Effector CD8-positive, alpha-beta T cell (primary cell): ENCODE data around the gene RCN2.

ENCODE experiments used
- DNase-seq: peaks from one replicate; lab custom pipeline; 2025; lab: John Stamatoyannopoulos, UW

RCN2 gene

DNA sequence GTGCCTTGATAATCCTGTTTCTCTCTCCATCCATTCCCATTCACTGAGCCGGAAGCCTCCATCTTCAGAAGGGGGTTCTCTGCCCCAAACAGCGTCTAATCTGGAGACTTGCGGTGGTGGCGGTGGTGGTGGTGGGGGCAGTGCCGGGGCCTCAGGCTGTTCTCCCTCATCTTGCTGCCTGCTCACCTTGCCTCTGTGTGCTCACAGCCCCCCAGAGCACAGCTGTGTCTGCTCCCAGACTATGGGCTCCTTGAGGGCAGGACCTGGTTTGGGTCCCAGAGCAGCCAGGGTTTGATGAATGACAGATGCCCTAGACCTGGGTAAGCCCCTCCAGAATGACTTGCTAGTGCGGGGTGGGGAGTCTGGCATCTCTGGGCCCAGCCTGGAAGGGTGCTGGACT, 62.9 kb downstream of the RCN2 start:
- no peak for DNase-seq

DNA sequence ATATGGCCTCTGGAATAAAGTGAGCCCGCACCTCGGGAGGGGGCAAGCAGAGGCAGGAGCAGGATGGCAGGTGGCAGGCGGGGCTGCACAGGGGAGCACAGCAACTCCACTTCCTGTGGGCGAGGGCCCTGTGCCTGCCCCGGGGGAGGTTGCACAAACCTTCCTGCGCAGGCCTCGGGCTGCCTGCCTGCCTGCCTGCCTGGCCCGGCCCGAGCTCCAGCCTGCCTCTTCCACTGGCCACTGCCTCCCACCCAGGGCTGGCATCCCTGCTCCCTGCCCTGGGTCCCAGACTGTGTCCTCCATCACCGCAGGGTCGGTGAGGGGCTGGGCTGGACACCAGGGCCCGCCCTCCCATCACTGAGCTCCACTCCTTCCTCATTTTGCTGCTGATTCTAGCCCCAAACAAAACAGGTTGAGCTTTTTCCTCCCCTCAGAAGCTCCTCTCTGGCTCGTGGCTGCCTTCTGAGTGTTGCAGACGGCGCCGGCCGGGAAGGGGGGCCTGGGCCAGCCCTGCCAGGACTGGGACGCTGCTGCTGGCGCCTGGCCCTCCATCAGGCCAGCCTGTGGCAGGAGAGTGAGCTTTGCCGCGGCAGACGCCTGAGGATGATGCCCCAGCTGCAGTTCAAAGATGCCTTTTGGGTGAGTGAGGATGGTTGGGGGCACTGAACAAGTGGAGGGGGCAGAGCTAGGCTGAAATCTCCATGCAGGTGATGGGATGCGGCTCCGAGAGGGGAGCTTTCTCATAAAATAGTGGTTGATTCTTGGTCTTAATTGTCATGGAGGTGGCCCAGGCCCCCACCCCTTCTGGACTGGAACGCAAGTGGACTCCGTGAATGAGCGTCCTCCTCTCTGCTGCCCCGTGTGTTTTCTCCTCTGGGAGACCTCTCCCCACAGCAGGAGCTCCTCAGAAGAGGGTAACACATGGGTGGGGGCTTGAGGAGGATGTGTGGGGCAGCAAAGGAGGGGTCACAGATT, 63.7 kb downstream of the RCN2 start, which contains the start of gene PSTPIP1:
TSS of gene PSTPIP1 (plus strand) at position 156 of the 975 bp plus-strand sequence. CDS start at position 604, 448 bp downstream.
- peak; percentile 23 for DNase-seq

DNA sequence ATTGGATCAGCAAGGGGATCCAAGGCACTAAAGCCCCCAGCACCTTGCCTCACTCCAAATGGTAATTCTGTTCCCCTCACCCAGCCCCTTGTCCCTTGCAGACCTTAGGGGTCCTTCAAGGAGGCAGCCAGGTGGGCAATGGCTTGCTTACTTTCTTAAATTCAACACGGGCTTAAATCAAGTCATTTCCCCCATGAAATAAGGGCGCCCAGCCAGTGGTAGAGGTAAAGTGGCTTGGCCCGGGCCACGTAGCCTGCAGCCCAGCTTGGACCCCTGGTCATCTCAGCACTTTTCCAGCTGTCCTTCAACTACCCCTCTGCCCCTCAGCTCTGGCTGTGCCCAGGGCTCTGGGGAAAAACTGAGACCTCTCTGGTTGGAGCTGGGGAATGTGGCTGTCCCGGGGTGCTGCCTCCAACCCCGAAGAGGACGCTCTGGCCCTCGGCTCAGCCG, 64.6 kb downstream of the RCN2 start:
- DNase-seq: no peak

DNA sequence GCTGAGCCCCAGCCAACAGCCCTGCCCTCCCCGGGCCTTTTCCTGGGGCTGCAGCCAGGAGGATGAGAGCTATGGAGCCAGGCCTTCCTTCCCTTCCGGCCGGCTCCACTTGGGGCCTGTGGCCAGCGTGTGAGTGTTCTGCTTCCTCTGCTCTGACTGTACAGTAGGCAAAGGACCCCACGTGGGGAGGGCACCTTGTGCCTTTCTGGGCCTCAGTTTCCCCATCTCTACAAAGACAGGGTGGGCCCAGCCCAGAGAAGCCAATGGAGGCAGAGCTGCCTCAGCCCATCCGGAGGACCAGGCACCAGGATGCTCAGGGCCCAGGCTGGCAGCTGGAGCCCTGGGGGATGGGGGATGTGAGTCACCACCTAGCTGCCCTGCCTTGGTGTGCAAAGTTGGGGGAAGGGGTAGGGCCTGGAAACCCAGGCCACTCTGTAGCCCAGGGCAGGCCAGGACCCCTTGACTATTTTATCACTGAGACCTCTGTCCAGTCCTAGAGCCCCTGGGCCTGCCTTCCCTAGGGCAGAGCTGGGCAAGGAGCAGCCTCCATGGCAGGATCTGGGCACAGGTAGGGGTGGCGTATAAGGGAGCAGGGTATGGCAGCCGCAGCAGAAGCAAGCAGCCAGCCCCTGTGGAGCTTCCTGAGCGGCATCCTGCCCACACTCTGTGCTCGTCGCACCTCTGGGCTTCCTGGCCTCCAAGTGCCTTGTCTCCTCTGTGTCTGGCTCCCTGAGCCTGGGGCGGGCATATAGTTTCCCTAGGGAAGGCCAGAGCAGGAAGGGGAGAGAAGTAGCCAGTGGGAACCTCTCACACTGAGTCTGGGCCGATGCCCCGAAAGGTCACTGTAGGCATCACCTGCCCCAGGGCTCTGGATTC, 65.2 kb downstream of the RCN2 start:
- DNase-seq: no peak

DNA sequence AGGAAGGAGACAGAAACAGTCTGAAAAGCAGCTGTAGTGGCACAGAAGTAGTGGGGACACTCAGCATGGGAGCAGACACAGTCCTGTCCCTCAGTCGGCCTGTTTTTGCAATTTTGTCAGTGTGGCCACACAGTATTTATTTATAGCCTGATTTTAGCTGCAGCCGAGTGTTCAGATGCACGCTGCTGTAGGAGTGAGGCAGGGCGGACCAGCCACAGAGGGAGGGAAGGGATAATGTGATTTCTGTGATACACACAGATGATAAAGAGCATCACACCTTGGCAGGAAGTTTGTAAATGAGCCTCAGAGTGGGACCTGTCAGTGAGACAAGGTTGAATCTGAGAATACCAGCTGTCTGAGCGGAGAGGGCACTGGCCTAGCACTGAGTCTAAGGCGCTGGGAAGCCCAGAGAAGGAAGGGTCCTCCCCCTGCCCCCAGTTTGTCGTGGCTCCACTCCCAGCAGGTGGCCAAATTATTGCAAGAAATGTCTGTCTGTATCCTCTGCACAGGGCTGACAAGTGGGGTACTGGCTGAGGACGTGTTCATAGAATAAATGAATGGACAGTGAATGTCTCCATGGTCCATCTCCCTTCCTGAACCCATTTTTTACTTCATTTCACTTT, 67.2 kb downstream of the RCN2 start:
- no peak for DNase-seq

DNA sequence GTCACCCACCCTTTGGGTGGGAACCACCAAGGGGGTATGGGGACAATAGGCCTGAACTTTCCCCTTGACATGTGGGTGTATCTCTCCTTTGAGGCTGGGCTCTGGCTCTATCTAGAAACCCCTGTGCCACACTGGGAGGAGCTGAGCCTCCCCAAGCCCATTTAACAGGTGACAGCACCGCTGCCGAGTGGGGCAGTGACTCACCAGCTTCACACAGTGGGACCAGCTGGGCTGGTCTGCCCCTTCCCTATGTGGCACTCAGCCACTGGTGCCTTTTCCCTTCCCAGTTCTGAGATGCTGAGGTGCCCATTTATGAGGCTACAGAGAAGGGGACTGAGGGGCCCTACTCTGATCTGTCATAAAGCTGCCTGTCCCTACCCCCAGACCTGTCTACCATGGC, 68.4 kb downstream of the RCN2 start:
- no peak for DNase-seq

DNA sequence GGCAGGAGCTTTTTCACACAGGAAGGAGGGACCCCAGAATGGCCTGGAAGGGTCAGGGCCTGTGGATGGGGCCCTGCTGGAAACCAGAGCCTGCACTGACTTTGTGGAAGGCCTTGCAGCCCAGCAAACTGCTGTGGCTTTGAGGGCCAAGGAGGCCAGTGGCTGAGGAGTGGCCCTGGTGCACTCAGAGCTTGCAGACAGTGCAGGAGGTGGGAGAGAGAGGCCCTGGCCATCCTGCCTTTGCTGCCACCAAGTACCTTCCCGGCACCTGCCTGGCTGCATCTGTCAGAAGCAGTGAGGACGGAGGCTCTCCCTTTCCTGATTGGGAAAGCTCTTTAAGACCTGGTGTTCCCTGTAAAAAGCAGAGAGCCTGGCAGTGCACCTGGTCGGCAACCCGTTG, 69.8 kb downstream of the RCN2 start:
- DNase-seq: no peak

DNA sequence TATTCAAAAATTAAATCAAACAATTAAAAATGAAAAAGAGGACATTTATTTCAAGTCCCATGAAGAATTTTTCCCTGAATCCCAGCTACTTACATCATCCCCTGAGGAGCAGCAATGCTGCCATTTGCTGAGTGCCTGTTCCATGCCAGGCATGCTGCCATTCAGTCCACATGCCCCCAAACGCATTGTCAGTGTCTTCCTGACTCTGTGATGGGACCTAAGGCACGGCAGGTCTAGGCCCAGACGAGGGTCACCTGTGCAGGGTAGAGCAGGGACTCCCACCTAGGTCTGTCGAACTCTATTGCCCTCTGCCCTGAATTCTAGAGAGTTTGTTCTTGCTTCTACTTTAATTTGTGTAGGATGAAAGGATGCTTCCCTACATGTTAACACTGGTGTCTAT, 70.4 kb downstream of the RCN2 start:
- DNase-seq: no peak

DNA sequence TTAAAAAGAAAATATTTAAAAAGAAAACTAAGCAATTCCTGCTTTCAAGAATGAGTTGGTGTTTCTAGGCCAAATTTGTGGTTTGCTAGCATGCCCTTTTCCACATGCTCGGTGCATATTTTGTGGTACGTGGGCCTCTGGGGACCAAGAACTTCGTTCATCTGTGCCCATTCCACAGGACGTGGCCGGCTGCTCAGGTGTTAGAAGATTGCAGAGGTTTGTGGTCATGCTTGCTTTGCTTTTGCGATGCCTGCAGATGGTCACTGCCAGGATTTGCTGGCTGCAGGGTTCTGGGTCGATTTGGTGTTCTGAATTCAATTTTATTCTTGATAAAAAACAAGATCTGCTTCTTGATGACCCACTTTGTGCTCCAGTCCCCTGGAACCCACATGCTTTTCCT, 70.9 kb downstream of the RCN2 start:
- DNase-seq: no peak

DNA sequence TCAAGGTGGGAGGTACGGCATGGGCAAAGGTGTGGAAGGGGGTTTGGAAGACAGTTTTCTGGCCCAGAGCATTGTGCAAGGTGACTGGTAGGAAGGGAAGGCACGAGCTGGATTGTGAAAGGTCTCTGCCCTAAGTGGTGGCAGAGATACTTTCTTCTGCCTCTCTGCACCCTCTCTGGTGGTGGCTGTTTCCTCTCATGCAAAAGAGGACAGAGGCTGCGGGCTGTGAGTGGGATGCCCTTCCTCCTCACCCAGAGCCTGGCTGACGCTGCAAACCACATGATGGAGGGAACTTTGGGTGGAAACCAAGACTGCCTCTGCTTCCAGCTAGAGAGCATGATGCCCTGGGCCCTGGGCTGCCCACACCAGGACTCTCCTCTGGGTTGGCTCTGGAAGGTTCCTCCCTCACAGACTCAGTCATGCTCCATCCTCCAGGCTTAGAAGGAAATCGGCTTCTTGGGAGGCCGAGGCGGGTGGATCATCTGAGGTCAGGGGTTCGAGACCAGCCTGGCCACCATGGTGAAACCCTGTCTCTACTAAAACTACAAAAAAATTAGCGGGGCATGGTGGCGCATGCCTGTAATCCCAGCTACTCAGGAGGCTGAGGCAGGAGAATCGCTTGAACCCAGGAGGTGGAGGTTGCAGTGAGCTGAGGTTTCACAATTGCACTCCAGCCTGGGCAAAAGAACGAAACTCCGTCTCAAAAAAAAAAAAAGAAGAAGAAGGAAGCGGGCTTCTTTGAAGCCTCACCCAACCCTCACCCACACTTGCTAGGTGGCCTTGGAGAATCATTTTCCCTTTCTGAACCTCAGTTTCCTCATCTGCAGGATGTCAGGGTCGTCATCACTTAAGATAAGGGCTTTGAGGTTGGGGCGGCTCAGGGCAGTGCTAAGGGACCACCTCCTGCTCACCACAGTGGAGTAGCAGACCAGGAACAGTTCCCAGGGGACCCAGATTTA, 71.7 kb downstream of the RCN2 start:
- peak; percentile 23 for DNase-seq
